Right kidney (tissue), 1 donor: ENCODE results near the gene RIOK2.
"Not testable (repeated sequence)": the region's sequence is repeated elsewhere in the genome, so short reads cannot be mapped to it uniquely, and the experiment has no call there.

ENCODE experiments used
- DNase-seq: peaks from one replicate; pipeline ENCODE4 v3.0.0-alpha.2; 2016

The RIOK2 gene

DNA sequence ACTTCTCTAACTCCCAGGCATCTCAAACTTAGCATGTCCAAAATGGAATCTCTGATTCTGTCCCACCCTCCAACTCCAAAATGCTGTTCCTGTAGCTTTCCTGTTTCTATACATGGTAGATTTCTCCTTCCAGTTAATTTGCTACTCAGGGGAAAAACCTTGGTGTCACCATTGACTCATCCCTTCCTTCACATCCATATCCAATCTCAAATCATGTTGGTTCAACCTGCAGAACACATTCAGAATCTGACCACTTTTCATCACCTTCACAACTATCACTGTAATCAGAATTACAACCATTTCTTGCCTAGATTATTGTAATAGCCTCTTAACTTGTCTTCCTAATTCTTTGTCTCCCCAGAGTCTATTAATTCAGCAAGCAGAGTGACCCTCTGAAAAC, 10.8 kb downstream of the RIOK2 start:
- no peak for DNase-seq

DNA sequence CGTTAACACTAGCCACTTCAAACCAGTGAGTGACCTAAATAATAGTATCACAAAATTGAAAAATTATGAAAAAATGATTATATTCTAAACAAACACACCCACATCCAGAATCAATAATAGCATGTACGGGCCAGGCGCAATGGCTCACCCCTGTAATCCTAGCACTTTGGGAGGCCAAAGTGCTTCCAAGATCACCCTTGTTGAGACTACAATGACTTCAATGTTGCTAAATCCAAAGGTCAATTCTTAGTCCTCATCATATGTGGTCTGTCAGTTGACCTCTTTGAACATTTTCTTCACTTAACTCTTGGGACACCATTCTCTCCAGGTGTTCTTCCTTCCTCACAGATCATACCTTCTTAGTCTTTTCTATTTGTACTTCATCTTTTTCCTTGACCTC, 11.3 kb downstream of the RIOK2 start:
- no peak for DNase-seq

DNA sequence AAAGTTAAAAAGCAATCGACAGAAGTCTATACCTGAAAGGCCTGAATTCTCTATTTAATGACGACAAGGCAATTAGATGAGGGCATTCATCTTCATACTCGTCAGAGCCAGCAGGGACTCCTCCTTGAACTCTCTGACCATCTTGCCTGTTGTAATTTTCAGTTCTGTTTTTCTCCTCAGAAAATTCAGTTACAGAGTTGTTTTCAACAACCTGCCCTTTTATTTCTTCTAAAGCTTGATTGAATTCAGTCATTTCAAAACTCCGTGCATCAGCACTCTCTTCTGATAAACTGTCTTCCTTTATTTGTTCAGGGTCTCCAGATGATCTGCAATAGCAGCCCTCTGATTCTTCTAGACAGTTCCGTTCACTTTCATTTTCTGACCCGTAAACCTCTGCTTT, 15.6 kb downstream of the RIOK2 start:
- no peak for DNase-seq

DNA sequence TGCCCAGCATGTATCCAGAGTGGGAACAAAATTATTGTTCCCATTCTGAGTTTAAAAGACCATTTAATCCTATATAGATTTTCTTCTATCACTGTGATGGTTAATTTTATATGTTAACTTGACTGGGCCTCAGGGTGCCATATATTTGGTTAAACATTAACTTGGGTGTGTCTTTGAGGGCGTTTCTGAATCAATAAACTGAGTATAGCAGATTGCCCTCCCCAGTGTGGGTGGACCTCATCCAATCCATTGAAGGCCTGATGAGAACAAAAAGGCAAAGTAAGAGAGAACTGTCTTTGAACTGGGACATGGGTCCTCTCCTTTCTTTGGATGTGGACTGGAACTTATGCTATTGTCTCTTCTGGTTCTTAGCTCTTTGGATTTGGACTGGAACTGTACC, 17.3 kb downstream of the RIOK2 start:
- no peak for DNase-seq

DNA sequence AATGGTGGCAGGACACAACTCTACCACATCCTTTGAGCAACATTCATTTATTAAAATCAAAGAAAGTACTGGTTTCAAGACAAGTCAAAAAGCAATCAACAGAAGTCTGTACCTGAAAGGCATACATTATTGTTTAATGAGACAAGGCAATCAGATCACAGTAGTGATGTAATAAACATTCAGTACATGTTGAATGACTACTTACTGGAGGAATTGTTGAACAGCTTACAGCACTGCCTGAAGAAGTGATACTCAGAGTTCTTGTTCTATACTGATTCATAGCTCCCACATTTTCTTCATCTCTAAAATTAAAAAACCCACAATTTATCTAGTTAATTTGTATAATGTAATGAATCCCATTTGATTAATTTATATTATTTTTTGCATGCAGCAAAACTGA, 18.2 kb downstream of the RIOK2 start:
- no peak for DNase-seq

DNA sequence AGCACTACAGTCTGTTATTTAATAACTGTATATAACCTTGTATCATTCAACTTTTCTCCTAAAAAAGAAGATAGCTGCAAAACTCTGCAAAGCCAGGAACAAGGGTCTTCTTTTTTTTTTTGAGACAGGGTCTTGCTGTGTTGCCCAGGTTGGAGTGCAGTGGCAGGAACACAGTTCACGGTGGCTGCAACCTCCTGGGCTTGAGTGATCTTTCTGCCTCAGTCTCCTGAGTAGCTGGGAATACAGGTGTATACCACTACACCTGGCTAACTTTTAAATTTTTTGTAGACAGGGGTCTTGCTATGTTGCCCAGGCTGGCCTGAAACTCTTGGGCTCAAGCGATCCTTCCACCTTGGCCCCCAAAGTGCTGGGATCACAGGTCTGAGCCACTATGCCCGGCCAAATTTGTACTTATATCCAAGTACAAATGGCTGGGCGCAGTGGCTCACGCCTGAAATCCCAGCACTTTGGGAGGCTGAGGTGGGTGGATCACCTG, 19.2 kb downstream of the RIOK2 start:
- DNase-seq, result no peak

DNA sequence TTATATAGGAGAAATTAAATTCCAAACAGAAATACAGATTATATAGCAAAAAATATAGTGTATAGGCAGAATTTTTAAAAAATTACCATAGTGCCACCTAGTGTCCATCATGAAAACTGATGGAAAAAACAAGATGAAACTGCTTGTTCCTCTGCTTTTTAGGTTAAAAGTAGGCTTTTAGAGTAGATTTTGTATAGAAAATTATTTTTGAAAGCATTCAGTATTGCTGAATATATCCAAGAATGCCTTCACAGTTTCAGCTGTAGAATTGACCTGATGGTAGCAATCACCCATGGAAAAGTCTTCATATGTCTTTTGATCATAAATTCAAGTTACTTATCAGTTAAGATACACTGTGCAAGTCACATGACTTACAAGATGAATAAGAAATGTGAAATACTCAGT, 19.7 kb downstream of the RIOK2 start:
- no peak for DNase-seq

DNA sequence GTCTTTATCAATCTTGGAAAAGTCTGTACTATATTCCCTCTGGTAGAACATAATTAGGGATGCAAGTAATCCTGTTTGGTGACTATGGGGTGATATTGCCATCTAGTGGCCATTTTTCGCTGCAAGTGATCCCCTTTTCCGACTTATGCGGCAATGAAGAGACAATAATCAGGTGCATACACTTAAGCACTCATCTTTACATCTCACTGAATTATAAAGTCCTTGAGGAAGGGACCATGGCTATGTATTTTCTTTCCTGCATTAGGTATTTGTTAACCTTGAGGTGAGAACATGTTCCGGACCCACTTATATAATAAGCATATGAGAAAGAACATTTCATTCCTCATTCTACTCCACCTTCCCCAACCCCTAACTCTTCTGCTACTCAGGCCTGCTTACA, 21.0 kb downstream of the RIOK2 start:
- peak; percentile 26 for DNase-seq

DNA sequence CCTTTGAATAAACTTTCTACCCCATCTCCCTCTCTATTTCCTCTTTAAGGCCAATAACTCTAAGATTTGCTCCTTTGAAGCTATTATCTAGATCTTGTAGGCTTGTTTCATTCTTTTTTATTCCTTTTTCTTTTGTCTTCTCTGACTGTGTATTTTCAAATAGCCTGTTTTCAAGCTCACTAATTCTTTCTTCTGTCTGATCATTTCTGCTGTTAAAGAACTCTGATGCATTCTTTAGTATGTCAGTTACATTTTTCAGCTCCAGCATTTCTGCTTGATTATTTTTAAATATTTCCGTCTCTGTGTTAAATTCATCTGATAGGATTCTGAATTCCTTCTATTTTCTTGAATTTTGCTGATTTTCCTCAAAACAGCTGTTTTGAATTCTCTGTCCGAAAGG, 25.4 kb downstream of the RIOK2 start:
- DNase-seq, result no peak

DNA sequence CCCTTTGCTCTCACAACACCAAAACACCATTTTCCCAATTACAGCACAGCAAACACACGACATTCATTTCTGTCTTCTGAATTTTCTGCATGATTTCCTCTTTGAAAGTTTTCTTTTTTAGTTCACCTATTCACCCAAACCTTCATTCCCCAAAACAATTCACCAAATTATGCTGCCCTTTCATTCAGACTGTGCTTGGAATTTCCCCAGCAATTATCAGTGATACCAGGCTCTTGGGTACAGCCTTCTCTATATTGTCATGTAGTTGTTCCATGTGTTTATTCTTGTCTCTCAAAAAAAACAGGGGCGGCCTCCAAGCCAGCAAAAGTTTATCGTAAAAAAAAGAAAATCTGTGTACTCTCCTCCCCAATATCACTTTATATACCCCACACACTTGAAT, 31.7 kb downstream of the RIOK2 start:
- DNase-seq, result no peak

DNA sequence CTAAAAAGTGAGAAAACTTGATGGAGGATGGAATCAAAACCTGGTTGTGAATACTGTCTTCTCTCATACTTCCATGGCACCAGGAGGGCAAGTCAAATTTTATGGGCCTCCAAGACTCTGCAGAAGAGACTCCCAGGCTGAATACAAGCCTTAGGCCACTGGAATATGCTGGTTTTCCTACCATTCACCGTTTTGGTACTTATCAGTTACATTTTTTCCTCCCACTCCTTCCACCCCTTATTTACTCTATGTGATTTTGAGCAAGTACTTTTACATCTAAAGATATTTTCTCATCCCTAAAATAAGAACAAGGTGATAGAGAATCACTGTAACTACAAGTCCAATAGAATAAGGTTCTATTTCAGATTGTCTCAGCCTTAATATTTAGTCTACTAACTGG, 32.6 kb downstream of the RIOK2 start:
- DNase-seq, result no peak

DNA sequence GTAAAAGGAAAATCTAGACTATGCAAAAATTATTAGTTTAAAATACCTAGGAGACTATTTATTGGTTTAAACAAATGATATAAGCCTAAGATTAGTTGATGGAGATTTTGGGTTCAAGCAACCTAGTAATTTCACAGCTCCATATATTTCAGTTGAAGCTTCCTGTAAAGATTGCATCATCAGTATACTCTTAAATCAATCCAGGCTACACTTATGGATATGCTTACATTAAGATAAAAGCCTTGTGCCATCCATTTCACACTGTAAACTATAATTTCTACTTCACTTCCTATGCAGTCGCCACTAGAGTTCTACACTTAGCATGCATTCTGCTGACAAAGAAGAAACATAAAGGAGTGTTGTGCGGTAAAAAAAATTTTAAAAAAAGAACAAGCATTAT, 33.3 kb downstream of the RIOK2 start:
- no peak for DNase-seq

DNA sequence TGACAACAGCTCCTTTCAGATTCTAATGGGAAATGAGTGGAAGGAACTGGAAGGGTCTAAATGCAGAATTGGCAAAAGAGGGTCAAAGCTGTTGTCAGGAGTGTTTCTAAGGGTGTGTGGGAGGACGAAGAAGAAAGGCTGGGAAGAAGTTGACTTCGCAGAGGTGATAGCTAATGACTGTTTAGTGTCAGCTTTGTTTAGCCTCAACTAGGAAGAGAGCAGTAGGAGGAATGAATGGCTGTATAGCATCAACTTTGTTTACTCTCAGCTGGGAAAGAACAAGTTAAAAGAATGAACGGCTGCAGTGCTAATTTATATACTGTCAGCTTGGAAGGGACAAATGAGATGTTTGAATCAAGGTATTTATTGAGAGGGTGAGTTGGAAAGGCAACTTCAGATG, 34.8 kb downstream of the RIOK2 start:
- DNase-seq, result no peak

DNA sequence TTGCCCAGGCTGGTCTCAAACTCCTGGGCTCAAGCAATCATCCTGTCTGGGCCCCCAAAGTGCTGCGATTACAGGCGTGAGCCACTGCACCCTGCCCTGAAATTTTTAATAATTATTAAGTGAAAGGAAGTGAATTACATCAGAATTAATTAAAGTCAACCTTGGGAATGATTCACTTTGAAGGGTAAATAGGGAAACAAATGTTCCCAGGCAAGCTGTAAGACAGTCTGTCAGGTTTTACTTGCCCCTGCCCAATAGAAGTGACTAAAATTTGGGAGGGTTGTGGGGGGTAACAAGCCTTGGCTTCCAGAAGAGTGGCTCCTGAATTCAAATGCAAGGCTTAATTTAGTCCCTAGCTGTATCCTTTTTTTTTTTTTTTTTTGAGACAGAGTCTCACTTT, 39.3 kb downstream of the RIOK2 start:
- DNase-seq, result no peak

DNA sequence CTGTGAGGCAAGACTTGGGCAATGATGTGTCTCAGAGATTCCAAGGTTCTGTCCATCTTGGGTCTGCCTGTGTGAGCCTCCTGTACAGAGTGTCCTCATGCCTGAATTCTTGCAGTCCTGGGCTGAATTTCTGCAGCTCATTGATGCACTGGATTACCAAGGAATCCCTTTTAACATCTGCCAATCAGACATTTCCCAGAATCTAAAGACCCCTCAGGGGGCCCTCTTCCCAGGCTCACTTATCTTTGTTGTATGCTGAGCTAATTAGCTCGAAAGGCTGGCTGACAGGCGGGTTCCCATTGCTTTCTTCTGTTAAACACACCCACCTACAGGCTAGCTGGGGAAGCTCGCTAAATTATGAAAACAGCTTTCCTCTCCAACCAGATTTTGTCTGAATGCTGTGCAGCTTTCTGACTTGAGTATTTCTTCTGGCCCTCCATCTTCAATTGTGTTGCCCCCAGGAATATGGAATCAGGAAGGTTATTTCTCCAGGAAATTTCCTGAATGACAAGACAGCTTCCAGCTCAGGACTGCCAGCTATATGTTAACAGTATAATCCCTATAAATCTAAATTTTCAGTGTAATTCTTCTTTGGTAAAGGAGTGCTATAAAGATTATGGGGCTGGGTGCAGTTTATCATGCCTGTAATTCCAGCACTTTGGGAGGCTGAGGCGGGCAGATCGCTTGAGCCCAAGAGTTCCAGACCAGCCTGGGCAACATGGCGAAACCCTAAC, 40.4 kb downstream of the RIOK2 start, which contains the start of gene LIX1:
Gene LIX1, minus strand, starts transcription at position 91 of the 734 bp plus-strand sequence. Its CDS starts 35 bp downstream, at position 56.
- DNase-seq, result peak; percentile 57

DNA sequence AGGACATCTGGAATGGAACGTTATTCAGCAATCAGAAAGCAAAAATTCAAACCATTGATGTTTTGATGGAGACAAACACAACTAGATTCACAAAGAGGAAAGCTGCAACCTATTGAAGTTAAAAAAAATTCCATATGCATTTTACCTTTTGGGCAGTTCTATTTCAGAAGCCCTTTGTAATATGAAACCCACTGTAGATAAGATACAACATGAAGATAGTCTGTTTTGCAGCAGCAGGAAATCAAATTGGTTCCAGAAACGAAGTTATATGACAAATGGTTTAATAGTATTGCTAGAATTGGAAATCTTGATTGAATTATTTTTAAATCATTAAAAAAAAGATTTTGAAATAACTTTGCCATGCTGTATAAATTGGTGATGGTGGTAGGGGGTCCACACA, 41.5 kb downstream of the RIOK2 start:
- DNase-seq, result no peak

DNA sequence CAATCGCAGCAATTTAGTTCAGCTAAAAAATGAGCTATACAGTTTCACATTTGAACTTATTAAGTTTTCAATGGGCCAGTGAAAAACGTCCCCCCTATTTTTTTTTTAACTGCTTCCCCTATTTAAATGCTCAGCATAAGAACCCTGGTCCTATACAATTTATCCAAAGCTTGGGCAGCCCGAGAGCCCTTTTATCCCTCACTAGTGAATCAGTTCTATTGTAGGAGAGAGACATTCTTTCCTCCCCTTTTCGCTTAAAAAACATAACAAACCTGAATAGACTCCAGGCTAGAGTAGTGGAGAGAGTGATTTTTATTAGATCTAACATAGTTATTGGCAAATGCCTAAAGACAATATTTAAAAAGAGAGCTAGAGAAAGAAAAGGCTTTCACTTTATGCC, 42.0 kb downstream of the RIOK2 start:
- no peak for DNase-seq

DNA sequence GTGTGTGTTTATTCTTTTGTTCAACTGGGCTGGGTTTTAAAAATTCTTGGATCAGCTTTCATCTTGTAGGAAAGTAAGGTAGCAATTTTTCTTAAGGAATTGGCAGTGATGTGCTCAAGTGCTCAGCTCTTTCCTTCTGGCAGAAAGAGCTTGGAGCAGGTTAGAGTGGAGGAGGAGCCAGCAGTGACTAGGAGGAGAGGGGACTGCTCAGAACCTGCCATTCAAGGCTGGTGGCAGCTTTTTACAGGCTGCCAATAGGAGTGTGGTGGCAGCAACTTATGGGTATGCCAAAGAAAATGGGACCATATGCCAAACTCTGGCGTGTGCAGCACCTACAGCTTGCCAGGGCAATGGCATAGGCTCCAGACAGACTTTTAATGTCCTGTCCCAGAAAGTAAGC, 42.8 kb downstream of the RIOK2 start:
- DNase-seq, result not testable (repeated sequence)

DNA sequence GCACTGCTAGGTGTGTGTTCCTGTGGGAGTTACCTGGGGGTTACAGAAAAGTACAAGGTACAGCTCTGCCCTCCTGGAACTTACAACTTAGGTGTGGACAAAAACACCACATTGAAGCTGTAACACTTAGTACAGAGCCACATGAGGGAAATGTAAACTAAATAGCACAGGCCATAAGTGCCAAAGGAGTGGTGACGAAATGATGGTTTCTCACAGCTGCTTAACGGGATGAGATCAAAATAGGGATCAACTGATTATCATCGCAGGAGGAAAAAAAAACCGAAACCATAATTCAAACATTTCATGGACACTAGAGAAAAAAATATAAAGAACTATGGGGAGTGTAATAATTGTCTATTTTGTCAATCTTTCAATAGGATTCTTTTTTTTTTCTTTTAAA, 46.6 kb downstream of the RIOK2 start:
- no peak for DNase-seq

DNA sequence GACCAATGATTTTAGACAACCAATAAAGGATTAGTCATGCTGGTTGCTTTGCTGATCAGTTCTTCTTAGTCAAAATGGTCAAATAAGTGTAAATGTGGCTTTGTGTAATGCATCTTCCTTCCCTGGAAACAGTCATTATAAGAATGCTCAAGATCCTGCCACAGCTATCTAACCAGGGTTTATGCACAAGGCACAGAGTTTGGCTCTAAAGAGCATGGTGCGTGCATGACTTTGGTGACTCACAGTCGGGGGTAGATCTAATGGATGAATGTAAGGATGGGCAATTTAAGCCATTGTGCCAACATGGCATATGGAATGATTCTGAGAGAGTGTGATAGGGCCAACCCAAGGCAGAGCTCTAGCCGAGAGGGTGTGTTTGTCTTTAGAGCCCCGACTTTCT, 47.2 kb downstream of the RIOK2 start:
- DNase-seq, result no peak

DNA sequence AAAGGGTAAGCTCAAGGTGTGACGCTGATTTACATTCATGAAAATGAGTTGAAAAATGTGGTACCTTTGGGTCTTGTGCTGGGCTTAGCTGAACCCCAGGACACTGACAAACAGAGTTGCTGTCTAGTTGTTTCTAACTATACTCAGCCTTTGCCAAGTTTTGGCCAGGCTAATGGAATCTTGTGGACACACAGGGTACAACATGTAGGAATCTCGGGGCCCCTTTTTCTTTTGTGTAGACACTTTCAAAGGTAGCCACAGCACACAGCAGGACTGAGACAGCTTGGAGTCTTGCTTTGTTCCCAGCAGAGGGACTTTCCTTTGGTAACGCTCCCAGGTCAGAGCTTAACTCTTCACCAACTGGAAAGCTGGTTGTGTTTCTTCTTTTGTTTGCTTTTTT, 48.4 kb downstream of the RIOK2 start:
- DNase-seq, result no peak

DNA sequence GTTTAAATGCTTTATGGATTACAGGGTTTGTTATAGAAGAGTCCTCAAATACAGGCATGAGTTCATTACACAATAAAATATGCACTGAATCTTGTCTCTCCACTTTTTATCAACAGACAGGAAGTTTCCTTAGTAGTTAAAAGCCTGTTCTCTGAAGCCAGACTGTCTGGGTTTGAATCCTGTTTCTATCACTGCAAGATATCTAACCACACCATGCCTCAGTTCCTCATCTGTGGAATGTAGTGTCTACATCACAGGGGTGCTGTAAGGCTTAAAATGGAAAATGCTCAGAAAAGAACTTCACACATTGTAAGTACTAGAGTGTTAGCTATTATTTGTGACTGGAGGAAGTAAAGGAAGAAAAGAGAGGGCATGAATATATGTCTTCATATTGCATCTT, 49.9 kb downstream of the RIOK2 start:
- DNase-seq, result no peak

DNA sequence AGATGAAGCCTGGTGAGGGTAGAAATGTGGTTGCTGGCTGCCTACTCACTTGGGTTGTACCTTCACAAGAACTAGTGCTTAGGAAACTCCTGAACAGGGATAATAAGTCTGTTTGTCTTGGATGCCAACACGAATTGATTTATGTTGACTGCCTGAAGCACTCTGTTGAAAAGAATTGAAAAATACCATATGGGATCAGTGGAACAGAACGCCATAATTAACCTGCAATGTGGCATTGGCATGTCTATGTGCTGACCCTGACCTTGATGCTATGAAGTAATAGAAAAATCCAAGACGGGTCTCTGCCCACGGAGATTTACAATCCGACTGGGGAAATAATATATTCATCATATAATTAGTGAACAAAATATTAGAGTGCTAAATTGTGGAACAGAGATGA, 51.1 kb downstream of the RIOK2 start:
- DNase-seq, result no peak

DNA sequence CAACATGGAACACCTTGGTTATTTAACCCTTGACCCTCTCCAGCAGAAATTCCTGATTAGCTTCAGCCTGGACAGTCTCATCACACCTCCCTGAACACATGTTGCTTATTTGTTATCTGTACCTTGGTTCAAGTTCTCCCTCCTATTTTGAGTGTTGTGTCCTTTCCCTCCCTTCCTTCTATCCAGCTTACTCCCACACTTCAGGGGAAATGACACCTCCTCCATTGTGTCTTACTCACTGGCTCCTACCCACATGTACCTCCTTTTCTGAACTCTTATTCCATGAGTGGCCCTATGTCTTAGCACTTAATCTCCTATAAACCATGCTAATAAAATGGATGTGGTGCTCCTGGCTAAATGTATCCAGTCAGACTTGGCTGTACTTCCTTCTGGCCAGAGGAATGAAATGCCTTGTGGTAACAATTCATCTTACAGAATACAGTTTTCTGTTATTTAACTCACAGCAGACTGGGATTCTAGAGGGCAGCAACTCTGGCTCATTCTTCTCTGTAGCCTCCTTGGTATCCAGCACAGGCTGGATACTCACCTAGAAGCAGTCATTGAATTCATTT, 51.8 kb downstream of the RIOK2 start:
- DNase-seq, result no peak
